Stimulated activated CD4-positive, alpha-beta T cell treated with anti-CD3 and anti-CD28 coated beads, Interleukin-15, amount 100 ng/mL, for 24 hours (primary cell): ENCODE data around the gene OR2D3.
"Not testable (repeated sequence)": the region's sequence is repeated elsewhere in the genome, so short reads cannot be mapped to it uniquely, and the experiment has no call there.

Experiments used
- DNase-seq: peaks from one replicate; pipeline ENCODE4 v3.0.0-alpha.2; 2020

The OR2D3 gene, protein sequence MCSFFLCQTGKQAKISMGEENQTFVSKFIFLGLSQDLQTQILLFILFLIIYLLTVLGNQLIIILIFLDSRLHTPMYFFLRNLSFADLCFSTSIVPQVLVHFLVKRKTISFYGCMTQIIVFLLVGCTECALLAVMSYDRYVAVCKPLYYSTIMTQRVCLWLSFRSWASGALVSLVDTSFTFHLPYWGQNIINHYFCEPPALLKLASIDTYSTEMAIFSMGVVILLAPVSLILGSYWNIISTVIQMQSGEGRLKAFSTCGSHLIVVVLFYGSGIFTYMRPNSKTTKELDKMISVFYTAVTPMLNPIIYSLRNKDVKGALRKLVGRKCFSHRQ

DNA sequence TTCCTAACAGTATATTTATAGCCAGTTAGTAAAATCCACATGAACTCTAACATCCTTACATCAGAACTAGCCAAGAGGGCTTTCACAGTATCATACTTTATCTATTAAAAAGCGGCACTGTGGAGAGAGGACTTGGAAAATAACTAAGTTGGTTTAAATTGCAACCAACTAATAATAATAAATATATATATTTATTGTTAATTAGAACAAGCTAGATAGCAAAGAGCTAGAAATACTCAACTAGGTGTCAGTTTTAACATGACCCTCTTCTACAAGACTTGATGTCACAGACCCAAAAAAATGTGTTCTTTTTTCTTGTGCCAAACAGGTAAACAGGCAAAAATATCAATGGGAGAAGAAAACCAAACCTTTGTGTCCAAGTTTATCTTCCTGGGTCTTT lies at the start of gene OR2D3:
TSS of gene OR2D3 (plus strand) at position 301 of the 400 bp plus-strand sequence. CDS start at position 301, 0 bp downstream.
- no peak for DNase-seq

DNA sequence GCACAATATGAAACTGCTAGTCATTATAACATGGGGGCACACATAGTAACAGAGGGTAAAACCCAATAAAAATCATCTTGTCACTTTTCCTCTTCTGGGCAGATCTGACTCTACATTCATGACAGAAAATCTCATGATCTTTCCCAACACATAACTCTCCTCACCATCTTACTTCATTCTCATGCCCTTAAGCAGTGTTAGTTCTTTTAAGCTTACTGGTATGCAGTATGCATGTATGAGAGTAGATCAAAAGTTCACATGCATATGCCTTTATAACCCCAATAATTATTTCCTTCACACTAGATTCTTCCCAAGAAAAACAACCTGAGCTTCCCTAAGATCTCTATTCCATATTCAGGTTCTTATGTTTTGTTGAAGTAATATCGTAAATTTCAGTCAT lies 49.5 kb upstream of the OR2D3 start:
- DNase-seq, result no peak

- no peak for DNase-seq
Observed at GRCh38 chr11:6875761-6876160, 45.0 kb upstream of the OR2D3 start.

DNA sequence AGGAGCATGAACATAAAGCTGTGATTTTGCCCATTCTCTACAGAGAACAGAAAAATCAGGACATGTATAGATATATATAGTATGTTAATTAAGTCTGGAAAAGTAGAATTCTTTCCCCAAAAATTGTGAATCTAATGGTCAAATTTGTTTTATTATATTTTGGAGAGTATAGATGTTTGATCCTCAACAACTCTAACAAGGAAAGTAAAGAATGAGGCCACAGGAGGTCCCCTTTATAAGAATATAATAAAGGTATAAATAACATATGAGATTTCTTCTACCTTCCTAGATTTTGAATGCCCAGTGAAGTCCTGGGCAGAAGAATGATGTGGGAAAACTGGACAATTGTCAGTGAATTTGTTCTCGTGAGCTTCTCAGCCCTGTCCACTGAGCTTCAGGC lies 44.5 kb upstream of the OR2D3 start, which contains the start of gene OR10A4:
TSS of gene OR10A4 (plus strand) at position 301 of the 400 bp plus-strand sequence. CDS start at position 324, 23 bp downstream.
- DNase-seq, result no peak

DNA sequence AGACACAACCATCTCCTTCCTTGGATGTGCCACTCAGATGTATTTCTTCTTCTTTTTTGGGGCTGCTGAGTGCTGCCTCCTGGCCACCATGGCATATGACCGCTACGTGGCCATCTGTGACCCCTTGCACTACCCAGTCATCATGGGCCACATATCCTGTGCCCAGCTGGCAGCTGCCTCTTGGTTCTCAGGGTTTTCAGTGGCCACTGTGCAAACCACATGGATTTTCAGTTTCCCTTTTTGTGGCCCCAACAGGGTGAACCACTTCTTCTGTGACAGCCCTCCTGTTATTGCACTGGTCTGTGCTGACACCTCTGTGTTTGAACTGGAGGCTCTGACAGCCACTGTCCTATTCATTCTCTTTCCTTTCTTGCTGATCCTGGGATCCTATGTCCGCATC lies 43.9 kb upstream of the OR2D3 start:
- no peak for DNase-seq

GRCh38 chr11:6882751-6883150 lies 38.1 kb upstream of the OR2D3 start:
- DNase-seq, result no peak

DNA sequence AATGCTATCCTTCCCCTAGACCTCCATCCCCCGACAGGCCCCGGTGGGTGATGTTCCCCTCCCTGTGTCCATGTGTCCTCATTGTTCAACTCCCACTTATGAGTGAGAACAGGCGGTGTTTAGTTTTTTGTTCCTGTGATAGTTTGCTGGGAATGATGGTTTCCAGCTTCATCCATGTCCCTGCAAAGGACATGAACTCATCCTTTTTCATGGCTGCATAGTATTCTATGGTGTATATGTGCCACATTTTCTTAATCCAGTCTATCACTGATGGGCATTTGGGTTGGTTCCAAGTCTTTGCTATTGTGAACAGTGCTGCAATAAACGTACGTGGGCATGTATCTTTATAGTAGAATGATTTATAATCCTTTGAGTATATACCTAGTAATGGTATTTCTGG lies 33.1 kb upstream of the OR2D3 start:
- not testable (repeated sequence) for DNase-seq

GRCh38 chr11:6888830-6889229 lies 32.0 kb upstream of the OR2D3 start:
- no peak for DNase-seq

GRCh38 chr11:6889835-6890234 lies 31.0 kb upstream of the OR2D3 start:
- DNase-seq, result no peak

GRCh38 chr11:6892400-6892799 lies 28.4 kb upstream of the OR2D3 start, which contains the start of gene OR2D2:
Gene OR2D2 (minus strand): TSS chr11:6892500. CDS start chr11:6892500, 0 bp downstream.
- DNase-seq, result no peak

- no peak for DNase-seq
Observed at GRCh38 chr11:6894097-6894496, 26.7 kb upstream of the OR2D3 start.

DNA sequence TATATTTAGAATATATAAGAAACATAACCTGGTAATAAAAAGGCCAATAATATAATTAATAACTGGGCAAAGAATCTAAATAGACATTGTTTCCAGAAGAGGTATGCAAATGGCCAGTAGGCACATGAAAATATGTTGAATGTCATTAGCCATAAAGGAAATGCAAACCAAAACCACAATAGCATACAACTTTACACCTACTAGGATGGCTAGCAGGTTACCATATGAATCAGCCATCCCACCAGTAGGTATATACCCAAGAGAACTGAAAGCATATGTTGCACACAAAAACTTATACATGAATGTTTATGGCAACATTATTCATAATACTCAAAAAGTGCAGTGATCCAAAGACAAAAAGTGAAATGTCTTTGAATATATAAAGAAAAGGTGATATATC lies 25.8 kb upstream of the OR2D3 start:
- DNase-seq, result no peak

DNA sequence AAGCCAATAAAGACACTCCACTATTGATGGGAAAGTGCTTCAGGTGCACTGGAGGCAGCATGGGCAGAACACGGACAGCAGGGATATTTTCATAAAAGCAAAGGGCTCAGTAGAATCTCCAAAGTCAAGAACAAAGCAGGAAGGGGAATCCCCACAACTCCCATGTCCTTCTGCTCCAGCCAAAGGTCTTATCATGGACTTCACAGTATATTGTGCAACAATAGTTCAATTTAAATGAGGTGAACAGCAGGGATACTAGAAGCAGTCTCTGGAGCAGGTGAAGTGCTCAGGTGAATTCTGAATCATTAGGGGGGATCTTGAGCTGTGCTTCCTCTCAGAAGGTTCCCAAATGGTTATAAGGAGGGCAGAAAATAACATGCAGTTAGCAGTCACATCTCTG lies 21.9 kb upstream of the OR2D3 start:
- DNase-seq, result no peak

- DNase-seq, result no peak
Observed at GRCh38 chr11:6900327-6900999, 20.3 kb upstream of the OR2D3 start.

DNA sequence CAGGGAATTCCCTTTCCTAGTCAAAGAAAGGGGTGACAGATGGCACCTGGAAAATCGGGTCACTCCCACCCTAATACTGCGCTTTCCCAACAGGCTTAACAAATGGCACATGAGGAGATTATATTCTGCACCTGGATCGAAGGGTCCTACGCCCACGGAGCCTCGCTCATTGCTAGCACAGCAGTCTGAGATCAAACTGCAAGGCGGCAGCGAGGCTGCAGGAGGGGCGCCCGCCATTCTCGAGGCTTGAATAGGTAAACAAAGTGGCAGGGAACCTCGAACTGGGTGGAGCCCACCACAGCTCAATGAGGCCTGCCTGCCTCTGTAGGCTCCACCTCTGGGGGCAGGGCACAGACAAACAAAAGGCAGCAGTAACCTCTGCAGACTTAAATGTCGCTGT lies 16.0 kb upstream of the OR2D3 start:
- DNase-seq, result not testable (repeated sequence)

DNA sequence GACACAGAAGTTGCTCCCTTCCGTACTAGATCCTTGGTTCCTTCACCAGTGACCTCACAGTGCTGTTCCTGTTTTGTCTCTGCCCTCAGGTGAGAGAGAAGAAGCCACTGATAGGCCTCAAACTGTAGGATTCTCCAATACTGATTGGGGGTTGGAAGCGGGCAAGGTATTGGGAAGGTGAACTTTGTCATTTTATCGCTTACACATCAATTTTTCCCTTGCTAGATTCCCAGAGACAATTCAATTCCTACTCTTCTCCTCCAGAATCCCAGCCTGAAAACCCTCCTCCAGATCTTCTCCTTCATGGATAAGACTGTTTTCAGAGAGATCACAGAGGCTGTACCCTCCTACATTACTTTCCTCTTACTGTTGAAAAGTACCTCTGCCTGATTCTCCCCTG lies 9.4 kb upstream of the OR2D3 start:
- no peak for DNase-seq

GRCh38 chr11:6911948-6912347 lies 8.9 kb upstream of the OR2D3 start:
- DNase-seq, result no peak

DNA sequence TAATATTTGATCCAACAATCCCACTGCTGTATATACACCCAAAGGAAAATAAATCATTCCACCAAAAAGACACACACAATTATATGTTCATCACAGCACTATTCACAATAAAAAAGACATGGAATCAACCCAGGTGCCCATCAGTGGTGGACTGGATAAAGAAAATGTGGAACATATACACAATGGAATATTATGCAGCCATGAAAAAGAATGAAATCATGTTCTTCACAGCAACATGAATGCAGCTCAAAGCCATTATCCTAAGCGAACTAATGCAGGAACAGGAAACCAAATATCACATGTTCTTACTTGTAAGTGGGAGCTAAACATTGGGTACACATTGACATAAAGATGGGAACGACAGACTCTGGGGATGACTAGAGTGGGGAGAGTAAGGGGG lies 1.1 kb upstream of the OR2D3 start:
- no peak for DNase-seq

GRCh38 chr11:6925007-6925577 lies 4.3 kb downstream of the OR2D3 start:
- DNase-seq, result no peak

DNA sequence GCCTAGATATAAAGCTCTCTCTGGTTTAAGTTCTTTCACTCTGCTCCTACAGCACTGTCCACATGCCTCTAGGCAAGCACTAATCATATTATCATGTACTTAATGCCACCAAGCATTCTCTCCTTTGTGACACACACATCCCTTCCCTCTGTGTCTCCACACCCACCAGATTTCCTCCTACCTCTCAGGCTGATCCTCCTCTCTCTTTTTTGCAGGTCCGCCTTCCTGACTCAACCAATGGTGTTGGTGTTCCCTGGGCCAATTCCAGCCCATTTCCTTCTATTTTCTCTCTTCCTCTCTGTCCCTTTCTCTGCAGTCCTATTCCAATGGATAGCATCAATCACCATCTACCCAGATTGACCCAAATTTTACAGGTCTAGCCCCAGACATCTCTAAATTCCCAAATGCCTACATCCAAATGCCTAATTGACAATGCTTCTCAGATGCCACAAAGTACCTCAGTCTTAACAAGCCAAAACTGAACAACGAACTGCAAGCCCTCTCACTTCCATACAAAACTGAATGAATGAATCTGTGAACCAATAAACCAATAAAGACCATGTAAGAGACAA lies 4.9 kb downstream of the OR2D3 start:
- no peak for DNase-seq

DNA sequence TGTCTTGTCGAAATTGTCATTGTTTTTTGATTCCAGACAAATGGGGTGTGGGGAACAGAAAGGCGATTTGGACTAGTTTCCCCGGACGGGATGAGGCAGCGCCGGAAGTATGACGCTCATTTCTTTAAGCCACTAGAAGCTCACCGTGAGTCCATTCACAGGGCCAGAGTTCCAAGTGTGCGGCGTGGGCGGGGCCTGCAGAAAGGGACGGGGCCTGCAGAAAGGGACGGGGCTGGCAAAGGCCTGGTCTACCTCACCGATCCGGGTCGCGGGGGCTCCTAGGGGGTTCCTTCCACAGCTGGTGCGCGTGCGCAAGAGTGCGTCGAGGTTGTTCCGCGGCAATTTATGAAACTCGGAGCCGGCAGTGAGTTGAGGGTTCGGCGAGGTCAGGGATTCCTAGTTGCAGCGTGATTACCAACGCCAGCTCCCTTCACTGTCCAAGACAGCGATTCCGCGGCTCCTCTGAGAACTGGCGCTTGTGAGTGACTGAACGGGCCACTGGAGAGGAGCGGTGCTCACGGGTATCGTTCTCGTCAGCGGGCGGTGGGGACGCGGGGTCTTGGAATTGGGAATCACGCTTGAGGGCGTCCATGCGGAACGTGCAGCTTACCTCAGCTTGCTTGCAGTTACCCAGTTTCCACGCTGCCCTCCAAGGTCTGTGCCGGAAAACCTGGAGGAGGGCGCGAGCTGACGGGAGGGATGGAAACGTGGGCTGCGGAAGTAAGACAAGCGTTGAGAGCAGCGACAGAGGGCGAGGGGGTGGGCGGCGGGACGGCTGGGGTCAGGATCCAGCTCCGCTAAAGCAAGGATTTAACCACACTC lies 5.6 kb downstream of the OR2D3 start, which contains the start of gene ZNF215:
TSS of gene ZNF215 (plus strand) at position 219 of the 822 bp plus-strand sequence. CDS start 5,847 bp downstream, outside the sequence.
- DNase-seq, result peak; percentile 68

- DNase-seq, result no peak
Observed at GRCh38 chr11:6927030-6927617, 6.3 kb downstream of the OR2D3 start.
